Muscle layer of duodenum (tissue), 2 donors: Measurements from ENCODE around the gene DCDC2.
"Not testable (repeated sequence)": the region's sequence is repeated elsewhere in the genome, so short reads cannot be mapped to it uniquely, and the experiment has no call there.

Experiments
- H3K27ac ChIP-seq: one replicate; pipeline ENCODE4 v1.7.0; 2013; ENCODE audit warnings: mild to moderate bottlenecking, low read length
- H3K27me3 ChIP-seq: one replicate; pipeline ENCODE4 v1.7.0; 2013; ENCODE audit warnings: low read depth, mild to moderate bottlenecking, control low read depth, low read length
- H3K36me3 ChIP-seq, 2 donors: one replicate each; pipeline ENCODE4 v1.7.0; 2013; ENCODE audit warnings: low read length in 2 of 2, control low read depth in 1 of 2, mild to moderate bottlenecking in 1 of 2; ENCODE audit not compliant: insufficient read depth in 2 of 2, control insufficient read depth in 1 of 2
- H3K4me1 ChIP-seq, 2 donors: one replicate each; pipeline ENCODE4 v1.7.0; 2013; ENCODE audit warnings: low read length in 2 of 2, mild to moderate bottlenecking in 2 of 2, control low read depth in 1 of 2, moderate library complexity in 1 of 2; ENCODE audit not compliant: insufficient read depth in 2 of 2, control insufficient read depth in 1 of 2
- H3K4me3 ChIP-seq, 2 donors: one replicate each; pipeline ENCODE4 v1.7.0; 2013; ENCODE audit warnings: low read length in 2 of 2, low read depth in 1 of 2, mild to moderate bottlenecking in 1 of 2
- H3K9me3 ChIP-seq, 2 donors: one replicate each; pipeline ENCODE4 v1.7.0; 2013; ENCODE audit warnings: low read length in 2 of 2, control low read depth in 1 of 2, mild to moderate bottlenecking in 1 of 2; ENCODE audit not compliant: control insufficient read depth in 1 of 2
- donor health status: healthy.

Gene DCDC2

GRCh38 chr6:24154121-24154520, 203.7 kb downstream of the DCDC2 start:
- Histone ChIP-seq H3K4me3 (no peak overlapping the region), H3K27me3 (no peaks in the 10 kb centered on the region), H3K4me1 (no peaks in the 10 kb centered on the region), H3K36me3 (no peaks in the 10 kb centered on the region), H3K27ac (no peak overlapping the region), H3K9me3 (no peaks in the 10 kb centered on the region)

- Histone ChIP-seq H3K4me1 (no peaks in the 10 kb centered on the region), H3K27me3 (no peaks in the 10 kb centered on the region), H3K36me3 (no peaks in the 10 kb centered on the region), H3K9me3 (no peaks in the 10 kb centered on the region), H3K4me3 (no peak overlapping the region), H3K27ac (no peak overlapping the region)
Observed at GRCh38 chr6:24152014-24152413, 205.8 kb downstream of the DCDC2 start.

GRCh38 chr6:24149836-24150235, 208.0 kb downstream of the DCDC2 start:
- no peaks in the 10 kb centered on the region for H3K9me3 ChIP-seq
- no peak overlapping the region for H3K4me3 ChIP-seq
- H3K36me3 ChIP-seq = no peaks in the 10 kb centered on the region
- no peaks in the 10 kb centered on the region for H3K27me3 ChIP-seq
- no peaks in the 10 kb centered on the region for H3K4me1 ChIP-seq
- no peak overlapping the region for H3K27ac ChIP-seq

GRCh38 chr6:24149296-24149695, 208.6 kb downstream of the DCDC2 start:
- H3K4me3 ChIP-seq = no peak overlapping the region

GRCh38 chr6:24148684-24149083, 209.2 kb downstream of the DCDC2 start:
- no peaks in the 10 kb centered on the region for H3K36me3 ChIP-seq
- no peaks in the 10 kb centered on the region for H3K27me3 ChIP-seq
- no peak overlapping the region for H3K4me3 ChIP-seq
- no peaks in the 10 kb centered on the region for H3K4me1 ChIP-seq
- no peak overlapping the region for H3K27ac ChIP-seq
- H3K9me3 ChIP-seq = no peaks in the 10 kb centered on the region

More at GRCh38 chr6:24149296-24149695, 208.6 kb downstream of the DCDC2 start:
- no peaks in the 10 kb centered on the region for H3K36me3 ChIP-seq
- H3K4me1 ChIP-seq = no peaks in the 10 kb centered on the region
- H3K27me3 ChIP-seq = no peaks in the 10 kb centered on the region
- H3K9me3 ChIP-seq = no peaks in the 10 kb centered on the region
- H3K27ac ChIP-seq = no peak overlapping the region

GRCh38 chr6:24148154-24148570, 209.7 kb downstream of the DCDC2 start:
- no peak overlapping the region for H3K27ac ChIP-seq
- no peaks in the 10 kb centered on the region for H3K27me3 ChIP-seq
- H3K4me1 ChIP-seq = no peaks in the 10 kb centered on the region
- no peak overlapping the region for H3K4me3 ChIP-seq
- H3K36me3 ChIP-seq = no peaks in the 10 kb centered on the region
- no peaks in the 10 kb centered on the region for H3K9me3 ChIP-seq

- Histone ChIP-seq H3K27me3 (no peaks in the 10 kb centered on the region), H3K4me3 (no peak overlapping the region), H3K36me3 (no peaks in the 10 kb centered on the region), H3K9me3 (no peaks in the 10 kb centered on the region), H3K4me1 (no peaks in the 10 kb centered on the region), H3K27ac (no peak overlapping the region)
Observed at GRCh38 chr6:24147511-24148153, 210.2 kb downstream of the DCDC2 start.

GRCh38 chr6:24146871-24147270, 211.0 kb downstream of the DCDC2 start:
- no peaks in the 10 kb centered on the region for H3K36me3 ChIP-seq
- H3K27ac ChIP-seq = no peak overlapping the region
- H3K4me3 ChIP-seq = no peak overlapping the region

GRCh38 chr6:24145690-24146131, 212.1 kb downstream of the DCDC2 start:
- Histone ChIP-seq H3K4me1 (no peaks in the 10 kb centered on the region), H3K27me3 (no peaks in the 10 kb centered on the region), H3K27ac (no peak overlapping the region), H3K9me3 (no peaks in the 10 kb centered on the region), H3K36me3 (no peaks in the 10 kb centered on the region), H3K4me3 (no peak overlapping the region)

More at GRCh38 chr6:24146871-24147270, 211.0 kb downstream of the DCDC2 start:
- Histone ChIP-seq H3K27me3 (no peaks in the 10 kb centered on the region), H3K4me1 (no peaks in the 10 kb centered on the region), H3K9me3 (no peaks in the 10 kb centered on the region)

- not testable (repeated sequence) for H3K9me3 ChIP-seq, H3K27ac ChIP-seq, H3K4me1 ChIP-seq, H3K4me3 ChIP-seq, H3K27me3 ChIP-seq, H3K36me3 ChIP-seq
Observed at GRCh38 chr6:24142733-24143132, 215.1 kb downstream of the DCDC2 start.

- H3K36me3 ChIP-seq = no peaks in the 10 kb centered on the region
- no peaks in the 10 kb centered on the region for H3K4me1 ChIP-seq
- H3K27ac ChIP-seq = no peak overlapping the region
- no peaks in the 10 kb centered on the region for H3K9me3 ChIP-seq
- no peak overlapping the region for H3K4me3 ChIP-seq
- no peaks in the 10 kb centered on the region for H3K27me3 ChIP-seq
Observed at GRCh38 chr6:24140591-24140990, 217.3 kb downstream of the DCDC2 start.

- no peaks in the 10 kb centered on the region for H3K36me3 ChIP-seq
- no peaks in the 10 kb centered on the region for H3K4me1 ChIP-seq
- no peaks in the 10 kb centered on the region for H3K27me3 ChIP-seq
- H3K4me3 ChIP-seq = no peak overlapping the region
- H3K9me3 ChIP-seq = no peaks in the 10 kb centered on the region
- H3K27ac ChIP-seq = no peak overlapping the region
Observed at GRCh38 chr6:24139639-24140038, 218.2 kb downstream of the DCDC2 start.
